ENCODE measurements around the gene MGAT5B.
A peak's percentile ranks its signal among the peaks of the same experiment; 100 is the strongest.
"Not testable (repeated sequence)": the region's sequence is repeated elsewhere in the genome, so short reads cannot be mapped to it uniquely, and the experiment has no call there.

The MGAT5B gene, protein sequence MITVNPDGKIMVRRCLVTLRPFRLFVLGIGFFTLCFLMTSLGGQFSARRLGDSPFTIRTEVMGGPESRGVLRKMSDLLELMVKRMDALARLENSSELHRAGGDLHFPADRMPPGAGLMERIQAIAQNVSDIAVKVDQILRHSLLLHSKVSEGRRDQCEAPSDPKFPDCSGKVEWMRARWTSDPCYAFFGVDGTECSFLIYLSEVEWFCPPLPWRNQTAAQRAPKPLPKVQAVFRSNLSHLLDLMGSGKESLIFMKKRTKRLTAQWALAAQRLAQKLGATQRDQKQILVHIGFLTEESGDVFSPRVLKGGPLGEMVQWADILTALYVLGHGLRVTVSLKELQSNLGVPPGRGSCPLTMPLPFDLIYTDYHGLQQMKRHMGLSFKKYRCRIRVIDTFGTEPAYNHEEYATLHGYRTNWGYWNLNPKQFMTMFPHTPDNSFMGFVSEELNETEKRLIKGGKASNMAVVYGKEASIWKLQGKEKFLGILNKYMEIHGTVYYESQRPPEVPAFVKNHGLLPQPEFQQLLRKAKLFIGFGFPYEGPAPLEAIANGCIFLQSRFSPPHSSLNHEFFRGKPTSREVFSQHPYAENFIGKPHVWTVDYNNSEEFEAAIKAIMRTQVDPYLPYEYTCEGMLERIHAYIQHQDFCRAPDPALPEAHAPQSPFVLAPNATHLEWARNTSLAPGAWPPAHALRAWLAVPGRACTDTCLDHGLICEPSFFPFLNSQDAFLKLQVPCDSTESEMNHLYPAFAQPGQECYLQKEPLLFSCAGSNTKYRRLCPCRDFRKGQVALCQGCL

DNA sequence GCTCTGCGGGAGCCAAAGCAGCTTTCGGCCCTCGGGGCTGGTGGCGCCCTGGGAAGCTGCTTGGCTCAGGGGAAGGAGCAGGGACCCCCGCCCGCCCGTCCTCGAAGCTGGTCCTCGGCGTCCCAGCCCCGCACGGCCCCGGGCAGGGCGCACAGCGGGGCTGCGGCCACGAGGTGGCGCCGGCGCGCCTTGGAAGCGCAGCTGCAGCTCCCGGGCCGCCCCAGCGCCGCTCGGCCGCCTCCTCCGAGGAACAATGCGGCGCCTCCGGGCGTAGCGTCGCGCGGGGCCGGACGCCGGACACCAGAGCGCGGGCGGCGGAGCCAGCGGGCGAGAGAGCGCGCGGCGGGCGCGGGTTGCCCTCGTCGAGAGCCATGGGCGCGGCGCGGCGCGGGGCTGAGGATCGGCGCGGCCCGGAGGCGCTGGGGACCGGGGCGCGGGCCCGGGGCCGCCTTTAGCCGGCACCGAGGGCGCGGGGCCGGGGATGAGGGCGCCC lies at the start of gene MGAT5B:
TSS of gene MGAT5B (plus strand) at position 229 of the 493 bp plus-strand sequence. CDS start 626 bp downstream, outside the sequence.
- peak; percentile 67 for DNase-seq

DNA sequence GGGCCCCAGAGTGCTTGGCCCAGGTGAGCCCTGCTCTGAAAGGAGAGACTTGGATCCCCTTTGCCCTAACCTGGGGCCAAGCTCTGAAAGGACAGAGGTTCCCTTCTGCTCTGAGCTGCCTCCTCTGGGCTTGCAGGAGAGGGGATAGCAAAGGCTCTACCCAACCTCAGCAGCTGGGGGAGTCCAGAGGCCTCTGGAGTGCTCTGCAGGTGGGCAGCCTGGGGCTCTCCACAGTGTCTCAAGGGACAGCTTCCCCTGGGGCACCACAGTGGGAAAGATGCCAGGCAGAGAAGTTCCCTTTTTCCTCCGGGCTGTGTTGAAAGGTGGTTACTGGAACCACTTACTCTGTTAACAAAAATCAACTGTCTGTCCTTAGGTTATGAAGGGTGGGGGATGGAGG lies 48.2 kb upstream of the MGAT5B start:
- DNase-seq: no peak

DNA sequence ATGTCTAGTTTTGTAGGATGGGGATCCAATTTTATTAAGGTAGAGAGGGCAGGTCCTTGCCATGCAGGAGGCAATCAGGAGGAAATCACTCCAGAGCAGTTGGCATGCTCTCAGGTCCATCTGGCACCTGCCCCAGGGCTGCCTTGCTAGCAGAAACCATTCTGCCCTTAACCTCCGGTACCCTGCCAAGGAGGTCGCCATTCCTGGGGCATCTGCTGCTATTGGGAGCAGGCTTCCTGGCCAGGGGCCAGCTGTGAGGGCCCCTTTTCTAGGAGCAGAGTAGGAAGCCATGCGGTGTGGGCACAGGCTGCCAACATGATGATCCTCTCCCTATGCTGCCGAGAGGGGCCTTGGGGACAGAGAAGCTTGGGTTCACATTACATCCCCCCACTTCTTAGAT lies 47.6 kb upstream of the MGAT5B start:
- DNase-seq: no peak

DNA sequence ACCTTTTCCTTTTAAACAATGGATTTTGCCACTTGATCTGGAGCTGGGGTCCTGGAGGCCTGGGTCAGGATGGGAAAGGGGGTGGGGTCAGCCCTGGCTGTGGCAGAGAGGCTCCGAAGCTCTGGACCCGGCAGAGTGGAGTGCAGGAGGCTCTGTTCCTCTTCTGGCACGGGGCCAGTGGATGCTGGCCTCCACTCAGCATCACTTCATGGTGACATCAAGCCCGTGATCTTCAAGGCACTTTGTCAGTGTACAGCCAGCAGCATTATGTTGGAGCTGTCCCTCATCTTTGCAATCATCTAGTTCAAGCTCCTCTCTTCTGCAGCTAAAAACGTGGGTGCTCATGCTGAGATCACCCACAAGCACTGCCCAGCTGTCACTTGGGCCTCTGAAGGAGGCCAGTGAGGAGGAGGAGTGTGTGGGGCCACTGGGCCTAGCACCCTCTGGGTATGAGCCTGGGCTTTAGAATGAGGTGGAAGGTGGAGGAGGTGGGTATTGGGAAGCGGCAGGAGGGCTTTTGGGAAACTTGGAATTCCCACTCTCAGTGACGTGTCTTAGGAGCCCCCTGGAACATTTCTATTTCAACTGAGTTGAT lies 45.9 kb upstream of the MGAT5B start:
- DNase-seq: no peak

DNA sequence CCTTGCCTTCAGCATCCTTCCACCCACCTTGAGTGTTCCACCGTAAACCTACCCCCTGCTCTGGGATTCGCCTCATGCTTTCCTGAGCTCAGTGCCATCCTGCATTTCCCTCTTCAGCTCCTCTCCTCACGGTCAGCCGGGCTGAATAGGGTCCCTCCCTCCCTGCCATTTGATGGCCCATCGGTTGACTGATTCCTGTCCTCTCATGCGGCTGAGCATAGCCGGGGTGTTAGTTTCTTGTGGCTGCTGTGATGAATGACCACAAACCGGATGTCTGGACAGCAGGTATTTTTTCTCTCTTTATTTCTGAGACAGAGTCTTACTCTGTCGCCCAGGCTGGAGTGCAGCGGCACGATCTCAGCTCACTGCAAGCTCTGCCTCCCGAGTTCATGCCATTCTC lies 44.1 kb upstream of the MGAT5B start:
- no peak for DNase-seq

DNA sequence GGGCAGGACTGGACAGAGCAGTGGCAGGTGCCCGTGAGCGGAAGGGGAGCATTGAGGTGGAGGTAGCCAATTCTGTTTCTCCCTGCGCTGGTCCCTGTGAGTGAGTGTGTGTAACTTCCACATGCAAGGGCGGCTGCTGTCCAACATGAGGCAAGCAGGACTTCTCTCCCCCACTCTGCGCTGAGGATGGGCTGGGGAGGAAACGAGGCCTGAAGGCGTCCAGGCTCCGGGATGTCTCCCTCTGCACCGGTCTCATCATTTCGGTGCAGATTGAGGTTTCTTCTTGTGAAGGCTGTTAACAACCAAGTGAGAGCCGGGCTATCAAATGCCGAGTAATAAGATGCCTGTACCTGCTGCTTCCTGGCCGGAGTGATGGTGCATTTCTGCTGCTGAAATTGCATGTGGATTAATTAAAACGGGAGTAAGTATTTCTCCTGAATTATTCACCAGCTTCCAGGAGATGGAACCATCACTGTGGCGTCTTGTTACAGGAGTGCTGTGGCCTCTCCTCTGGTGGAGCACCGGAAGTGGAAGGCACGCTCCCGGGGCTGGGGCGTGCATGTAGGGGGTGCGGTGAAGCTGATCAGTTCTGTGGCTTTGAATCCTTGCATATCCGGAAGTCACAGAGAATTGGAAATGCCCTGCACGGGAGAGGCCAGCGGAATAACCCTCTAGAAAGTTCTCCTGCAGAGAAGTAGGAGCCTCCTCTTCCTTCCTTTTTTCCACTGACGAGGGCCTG lies 41.7 kb upstream of the MGAT5B start:
- DNase-seq: no peak

DNA sequence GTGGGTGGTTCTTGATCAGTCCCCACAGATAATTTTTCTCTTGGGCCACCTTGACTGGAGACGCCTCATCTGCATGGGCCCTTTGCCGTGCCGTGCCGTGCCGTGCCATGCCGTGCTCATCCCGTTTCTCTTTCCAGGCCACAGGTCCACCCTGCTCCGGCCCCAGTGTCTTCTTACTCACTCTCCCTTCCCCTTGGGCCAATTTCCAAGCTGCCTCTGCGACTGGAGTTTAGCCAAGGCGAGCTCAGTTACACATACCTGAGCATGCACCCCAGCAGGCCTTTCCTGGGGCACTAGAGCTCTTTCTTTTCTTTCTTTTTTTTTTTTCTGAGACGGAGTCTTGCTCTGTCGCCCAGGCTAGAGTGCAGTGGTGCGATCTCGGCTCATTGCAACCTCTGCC lies 40.5 kb upstream of the MGAT5B start:
- DNase-seq: no peak

DNA sequence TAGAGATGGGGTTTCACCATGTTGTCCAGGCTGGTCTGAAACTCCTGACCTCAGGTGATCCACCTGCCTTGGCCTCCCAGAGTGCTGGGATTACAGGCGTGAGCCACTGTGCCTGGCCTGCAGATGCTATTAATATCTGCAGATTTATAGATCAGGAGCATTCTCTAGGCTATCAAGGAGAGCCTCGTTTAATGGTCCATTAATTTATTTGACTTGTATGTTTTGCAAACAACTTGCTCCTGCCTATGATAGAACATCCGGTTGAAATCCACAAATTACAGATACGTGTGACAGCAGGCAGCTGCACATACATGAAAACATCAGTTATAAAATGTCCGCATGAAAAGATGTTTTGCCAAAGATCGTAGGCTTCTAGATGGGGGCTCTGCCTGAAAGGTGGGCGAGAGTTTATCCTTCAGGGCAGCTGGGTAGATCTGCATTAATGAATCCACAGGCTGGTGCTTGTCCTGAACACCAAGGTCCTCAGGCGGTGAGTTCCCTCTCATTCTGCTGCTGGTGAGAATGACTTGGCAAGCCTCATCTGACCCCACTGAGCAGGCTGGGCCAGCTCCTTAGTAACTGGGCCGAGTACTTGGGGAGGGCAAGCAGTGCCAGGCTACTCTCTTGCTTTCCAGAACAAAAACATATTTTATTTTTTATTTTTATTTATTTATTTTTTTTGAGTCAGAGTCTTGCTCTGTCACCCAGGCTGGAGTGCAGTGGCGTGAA lies 37.1 kb upstream of the MGAT5B start:
- DNase-seq: no peak

DNA sequence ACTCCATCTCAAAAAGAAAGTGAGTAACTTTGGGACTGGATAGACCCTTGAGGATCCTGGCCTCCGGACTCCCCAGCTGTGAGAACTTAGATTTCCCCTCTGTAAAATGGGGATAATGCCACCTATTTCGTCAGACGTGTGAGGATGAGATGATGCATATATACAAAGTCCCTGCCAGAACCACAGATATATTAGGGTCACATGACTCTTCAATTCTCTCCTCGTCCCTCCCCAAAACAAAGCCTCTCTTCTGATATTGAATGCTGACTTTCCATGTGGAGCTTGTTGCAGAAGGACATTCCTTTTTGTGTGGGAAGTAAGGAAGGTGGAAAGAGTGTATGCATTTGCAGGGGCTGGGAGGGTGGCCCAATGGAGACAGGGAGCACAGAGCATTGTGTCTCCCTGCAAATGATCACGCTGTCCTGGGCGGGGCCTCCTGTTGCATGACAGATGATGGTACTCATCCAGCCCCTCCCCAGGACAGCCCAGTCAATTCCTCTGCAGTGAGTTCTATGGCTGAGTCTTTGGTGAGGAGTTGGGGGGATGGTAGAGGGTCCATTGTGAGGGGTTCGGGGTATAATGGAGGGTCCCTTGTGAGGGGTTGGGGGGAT lies 35.1 kb upstream of the MGAT5B start:
- DNase-seq: no peak

DNA sequence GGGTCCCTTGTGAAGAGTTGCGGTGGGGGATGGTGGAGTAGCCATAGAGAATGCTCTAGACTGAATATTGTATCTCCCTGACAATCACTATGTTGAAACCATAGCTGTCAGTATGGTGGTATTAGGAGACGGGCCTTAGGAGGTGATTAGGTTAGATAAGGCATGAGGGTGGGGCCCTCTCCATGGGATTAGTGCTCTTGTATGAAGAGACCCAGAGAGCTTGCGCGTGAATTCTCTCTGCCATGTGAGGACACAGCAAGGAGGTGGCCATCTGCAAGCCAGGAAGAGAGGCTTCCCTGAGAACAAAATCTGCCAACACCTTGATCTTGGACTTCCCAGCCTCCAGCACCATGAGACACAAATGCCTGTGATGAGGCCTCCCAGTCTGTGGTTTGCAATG lies 34.5 kb upstream of the MGAT5B start:
- no peak for DNase-seq

DNA sequence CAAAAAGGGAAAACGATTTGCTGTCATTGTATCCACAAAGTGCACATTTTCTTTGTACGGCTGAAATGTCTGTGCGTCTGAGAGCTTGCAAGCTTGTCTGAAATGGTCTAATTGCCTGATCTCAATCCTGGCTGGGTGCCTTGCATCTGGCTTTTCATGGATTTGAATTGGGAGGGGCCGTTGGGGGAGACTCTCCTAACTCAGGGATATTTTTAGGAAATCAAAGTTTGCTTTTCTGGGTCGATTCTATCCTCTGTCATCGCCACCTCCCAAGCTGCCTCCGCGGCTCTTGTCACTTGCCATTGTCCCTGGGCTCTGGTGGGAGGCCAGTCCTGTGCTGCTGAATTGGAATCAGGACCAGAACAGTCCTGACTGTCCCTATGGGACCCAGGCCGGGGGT lies 33.3 kb upstream of the MGAT5B start:
- DNase-seq: no peak

DNA sequence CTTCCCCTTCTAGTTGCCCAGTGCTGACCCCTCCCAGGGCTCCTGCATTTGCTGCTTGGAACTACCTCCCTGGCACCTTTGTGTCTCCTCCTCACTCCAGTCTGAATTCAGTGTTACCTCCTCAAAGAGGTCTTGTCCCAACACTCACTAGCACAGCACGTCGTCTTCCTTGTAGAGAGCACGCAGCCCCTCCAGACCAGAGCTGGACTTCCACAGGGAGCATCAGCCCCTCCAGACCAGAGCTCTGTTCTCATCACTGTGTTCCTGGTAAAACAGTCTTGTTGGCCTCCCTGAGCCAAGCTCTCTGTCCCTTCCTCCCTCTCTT lies 27.8 kb upstream of the MGAT5B start:
- DNase-seq: no peak

DNA sequence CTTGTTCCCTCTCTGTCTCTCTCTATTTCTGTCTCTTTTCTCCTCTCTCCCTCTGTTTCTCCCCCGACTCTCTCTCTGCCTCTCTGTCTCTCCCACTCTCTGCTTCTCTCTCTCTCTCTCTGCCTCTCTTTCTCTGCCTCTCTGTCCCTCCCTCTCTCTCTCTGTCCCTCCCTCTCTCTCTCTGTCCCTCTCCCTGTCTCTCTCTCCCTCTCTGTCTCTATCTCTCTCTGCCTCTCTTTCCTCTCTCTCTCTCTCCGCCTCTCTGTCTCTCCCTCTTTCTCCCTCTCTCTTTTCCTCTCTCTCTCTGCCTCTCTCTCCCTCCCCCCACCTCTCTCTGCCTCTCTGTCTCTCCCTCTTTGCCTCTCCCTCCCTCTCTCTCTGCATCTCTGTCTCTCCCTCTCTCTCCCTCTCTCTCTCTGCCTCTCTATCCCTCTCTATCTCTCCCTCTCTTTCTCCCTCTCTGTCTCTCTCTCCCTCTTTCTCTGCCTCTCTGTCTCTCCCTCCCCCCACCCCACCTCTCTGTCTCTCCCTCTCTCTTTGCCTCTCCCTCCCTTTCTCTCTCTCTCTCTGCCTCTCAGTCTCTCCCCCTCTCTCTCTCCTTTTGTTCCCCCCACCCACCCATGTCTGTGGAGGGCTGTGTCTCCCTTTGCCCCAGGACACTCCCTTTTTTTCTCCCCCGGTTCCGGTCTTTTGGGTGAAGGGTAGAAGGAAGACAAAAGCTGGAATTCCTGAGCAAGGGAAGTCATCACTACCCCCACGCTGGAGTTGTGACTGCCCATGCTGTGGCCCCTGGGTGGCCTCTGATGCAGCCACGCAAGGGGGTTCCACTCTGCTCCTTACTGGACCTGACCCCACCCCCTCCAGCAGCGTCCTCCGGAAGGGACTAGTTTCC lies 27.1 kb upstream of the MGAT5B start:
- no peak for DNase-seq

DNA sequence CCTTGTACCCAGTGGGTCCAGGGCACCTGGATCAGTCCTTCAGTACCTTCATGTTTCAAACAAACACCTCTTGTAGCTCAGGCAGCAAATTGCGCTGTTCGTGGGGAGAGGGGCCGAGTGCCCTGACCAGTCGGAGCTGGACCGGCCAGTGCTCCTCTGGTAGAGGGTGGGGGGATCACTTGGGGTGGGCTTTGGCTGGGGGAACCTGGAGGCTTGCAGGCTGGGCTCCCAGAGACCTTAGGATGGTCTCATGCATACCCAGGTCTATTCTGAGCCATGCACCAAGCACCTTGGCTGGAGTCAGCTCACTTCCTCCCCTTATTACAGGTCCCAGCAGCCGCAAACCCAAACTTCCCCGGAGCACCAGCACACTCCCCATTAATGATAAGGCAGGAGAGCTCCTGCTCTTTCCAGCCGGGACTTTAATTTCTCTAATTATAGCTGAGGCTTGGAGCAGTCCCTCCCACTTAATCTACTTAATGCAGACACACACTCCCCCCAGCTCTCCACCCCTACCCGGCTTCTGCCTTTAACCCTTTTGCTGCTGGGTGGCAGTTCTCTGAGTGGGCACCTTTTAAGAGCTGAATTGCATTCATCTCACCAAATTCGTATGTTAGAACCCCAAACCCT lies 26.3 kb upstream of the MGAT5B start:
- DNase-seq: no peak

DNA sequence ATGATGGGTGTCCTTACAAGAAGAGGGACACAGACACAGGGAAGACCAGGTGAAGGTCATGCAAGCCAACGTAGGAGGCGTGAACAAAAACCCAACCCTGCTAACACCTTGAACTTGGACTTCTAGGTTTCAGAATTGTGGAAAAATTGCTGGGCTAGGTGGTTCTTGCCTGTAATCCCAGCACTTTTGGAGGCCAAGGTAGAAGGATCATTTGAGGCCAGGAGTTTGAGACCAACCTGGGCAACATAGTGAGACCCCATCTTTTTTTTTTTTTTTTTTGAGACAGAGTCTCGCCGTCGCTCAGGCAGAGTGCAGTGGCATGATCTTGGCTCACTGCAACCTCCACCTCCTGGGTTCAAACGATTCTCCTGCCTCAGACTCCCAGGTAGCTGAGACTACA lies 25.1 kb upstream of the MGAT5B start:
- DNase-seq: not testable (repeated sequence)

DNA sequence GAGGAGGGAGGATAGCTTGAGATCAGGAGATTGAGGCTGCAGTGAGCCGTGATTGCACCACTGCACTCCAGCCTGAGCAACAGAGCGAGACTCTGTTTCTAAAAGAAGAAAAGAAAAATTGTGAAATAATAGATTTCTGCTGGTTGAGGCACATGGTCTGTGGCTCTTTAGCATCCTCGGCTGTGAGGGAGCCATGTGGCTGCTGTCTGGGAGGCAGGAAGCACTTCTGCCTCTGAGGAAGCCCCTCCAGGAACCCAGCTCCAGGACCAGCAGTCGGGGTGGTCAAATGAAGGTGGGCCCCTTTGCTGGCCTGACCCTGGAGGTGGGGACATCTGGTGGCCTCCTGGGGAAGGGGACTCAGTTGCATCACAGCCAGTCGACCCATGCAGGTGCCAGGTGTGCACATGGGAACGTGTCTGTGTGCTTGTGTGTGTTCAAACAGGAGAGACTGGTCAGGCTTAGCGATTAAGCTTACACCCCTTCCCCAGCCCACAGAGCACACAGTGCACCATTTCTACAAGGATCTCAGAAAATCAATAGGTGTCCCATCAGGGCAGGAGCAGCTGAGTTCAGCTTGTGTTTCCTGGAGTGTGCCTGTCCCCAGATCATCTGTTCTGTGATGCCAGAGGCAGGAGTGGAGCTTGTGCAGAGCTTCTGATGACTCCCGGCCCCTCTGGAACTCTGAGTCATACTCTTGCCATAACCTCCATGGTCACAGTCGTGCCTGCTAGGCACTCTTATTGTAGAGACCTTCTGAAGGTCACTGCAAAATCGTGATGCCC lies 24.3 kb upstream of the MGAT5B start:
- no peak for DNase-seq

DNA sequence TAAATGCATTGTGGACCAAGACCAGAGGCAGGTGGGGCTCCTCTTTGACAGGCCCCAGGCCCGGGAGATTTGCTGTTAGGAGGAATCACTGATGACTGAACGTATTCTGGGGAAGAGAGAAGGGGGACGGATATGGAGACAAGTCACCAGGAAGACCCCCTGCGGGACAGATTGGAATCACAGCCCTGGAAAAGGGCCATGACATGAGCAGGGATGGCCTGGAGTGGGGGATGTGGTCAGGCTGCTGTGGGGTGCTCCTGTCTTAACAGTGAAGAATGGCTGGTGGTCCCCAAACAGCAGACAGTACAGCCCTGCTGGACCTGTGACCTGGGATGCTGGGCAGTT lies 23.7 kb upstream of the MGAT5B start:
- no peak for DNase-seq

DNA sequence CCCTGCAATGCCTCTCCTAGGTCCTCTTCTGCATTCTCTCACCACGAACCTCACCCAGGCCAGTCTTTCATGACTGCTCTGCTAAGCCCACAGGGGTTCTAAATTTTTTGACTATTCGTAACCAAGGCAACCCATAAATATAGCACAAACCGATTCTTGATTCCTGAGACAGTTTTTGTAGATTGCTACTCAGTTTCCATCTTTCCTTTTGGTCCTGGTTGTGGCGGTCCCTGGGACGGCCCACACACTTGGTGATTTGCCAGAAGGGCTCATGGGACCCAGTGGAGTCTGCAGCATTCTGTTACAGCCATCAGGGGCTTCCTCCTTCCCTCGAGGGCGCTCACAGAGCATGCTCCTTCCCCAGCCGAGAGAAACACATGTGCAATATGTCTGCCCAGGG lies 23.4 kb upstream of the MGAT5B start:
- no peak for DNase-seq

DNA sequence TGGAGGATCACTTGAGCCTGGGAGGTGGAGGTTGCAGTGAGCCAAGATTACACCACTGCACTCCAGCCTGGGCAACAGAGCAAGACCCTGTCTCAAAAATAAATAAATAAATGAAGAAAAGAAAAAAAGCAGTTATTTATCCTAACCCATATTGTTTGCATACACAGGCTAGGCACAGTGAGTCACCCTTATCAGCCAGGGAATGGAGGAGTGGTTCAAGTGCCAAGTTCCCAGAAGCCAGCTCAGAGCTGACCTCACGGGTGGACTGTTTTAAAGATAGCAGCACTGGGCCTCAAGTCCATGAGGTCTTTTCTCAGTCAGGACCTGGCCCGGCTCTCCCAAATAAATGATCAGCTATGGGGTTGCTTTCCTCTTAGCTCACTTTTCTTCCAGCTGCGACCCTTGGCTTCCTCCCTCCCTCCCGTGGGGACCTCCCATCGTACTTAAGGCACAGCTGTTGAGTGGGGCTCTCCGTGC lies 22.6 kb upstream of the MGAT5B start:
- no peak for DNase-seq

DNA sequence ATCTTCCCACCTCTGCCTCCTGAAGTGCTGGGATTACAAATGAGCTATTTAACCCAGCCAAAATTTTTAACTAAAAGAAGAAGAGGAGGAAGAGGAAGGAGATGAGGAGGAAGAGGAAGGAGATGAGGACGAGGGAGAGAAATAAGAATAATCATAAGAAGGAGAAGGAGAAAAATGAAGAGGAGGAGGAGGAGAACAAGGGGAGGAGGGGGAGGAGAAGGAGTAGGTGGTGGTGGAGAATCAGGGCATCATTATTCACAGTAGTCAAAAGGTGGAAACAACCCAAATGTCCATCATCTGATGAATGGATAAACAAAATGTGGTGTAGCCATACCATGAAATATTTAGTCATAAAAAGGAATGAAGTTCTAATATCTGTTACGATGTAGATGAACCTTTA lies 21.2 kb upstream of the MGAT5B start:
- DNase-seq: no peak

Measured in CD4-positive, alpha-beta T cell treated with Interleukin-17A for 1 hour (primary cell).